RPMI8226 (cell line): ENCODE results near the gene LRRC26.
A peak's percentile ranks its signal among the peaks of the same experiment; 100 is the strongest.

ENCODE experiments used
- DNase-seq: peaks from one replicate; pipeline ENCODE4 v3.0.0-alpha.2; 2015

The LRRC26 gene, protein sequence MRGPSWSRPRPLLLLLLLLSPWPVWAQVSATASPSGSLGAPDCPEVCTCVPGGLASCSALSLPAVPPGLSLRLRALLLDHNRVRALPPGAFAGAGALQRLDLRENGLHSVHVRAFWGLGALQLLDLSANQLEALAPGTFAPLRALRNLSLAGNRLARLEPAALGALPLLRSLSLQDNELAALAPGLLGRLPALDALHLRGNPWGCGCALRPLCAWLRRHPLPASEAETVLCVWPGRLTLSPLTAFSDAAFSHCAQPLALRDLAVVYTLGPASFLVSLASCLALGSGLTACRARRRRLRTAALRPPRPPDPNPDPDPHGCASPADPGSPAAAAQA

DNA sequence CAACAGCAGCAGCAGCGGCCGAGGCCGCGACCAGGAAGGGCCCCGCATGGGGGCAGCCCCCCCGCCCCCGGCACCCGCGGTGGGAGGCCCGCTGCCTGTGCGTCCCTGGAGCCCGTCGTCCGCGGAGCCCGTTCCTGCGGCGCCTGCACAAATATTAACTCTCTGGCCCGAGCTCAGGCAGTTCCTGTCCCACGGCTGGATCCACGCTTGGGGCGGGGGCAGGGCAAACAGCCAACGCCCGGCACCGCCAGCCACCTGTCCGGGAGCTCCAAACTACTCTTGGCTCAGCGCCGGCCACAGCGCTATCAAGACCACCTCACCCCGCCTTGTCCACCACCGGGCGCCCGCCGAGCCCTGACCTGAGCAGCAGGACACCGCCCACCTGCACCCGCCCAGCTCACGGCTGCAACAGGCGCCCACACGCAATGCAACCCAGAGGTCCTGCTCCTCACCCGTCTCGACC lies at the start of gene LRRC26:
Gene LRRC26, minus strand, starts transcription at position 156 of the 463 bp plus-strand sequence. Its CDS starts 108 bp downstream, at position 48.
- DNase-seq, result peak; percentile 90

DNA sequence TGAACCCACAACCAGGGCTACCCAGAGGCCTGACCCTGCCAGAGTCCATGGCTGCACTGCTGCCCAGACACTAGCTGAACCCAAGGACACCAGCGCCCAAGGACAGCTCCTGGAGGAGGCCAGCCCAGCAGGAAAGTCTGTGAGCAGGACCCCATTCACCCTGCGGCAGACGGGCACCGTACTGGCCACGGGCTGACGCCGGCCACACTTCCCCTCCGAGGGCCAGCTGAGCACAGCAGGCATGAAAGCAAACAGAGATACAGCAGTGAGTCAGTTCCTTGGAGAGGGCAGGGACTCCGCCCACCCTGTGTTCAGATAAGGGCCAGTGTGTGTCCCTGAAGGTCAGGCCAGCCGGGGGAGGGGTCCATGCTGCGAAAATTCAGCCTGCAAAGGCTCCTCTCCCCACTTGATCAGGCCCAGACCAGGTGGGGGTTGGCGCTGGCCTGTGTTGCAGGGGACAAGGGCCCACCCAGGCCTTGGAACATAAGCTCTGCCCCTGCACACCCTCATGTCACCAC lies 49.0 kb upstream of the LRRC26 start:
- no peak for DNase-seq

DNA sequence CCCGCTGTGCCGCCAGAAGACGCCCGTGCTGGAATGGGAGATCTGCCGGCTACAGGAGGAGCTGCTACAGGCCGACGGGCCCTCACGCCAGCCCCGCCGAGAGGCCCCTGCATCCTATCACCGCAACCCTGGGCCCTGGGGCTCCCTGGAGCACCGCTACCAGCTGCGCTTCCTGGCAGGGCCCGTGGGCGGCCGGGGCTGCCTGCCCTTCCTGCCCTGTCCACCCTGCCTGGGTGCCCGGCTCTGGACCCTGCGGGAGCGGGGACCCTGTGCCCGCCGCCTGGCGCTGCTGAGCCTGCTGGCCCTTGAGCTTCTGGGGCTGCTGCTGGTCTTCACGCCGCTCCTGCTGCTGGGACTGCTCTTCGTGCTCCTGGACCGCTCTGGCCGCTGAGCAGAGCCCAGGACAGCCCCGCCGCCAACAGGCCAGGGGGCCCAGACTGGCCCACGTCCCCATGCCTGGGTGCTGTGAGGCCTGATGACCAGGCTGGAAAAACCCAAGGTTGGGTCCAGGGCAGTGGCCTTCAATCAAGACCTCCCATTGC lies 48.4 kb upstream of the LRRC26 start:
- no peak for DNase-seq

DNA sequence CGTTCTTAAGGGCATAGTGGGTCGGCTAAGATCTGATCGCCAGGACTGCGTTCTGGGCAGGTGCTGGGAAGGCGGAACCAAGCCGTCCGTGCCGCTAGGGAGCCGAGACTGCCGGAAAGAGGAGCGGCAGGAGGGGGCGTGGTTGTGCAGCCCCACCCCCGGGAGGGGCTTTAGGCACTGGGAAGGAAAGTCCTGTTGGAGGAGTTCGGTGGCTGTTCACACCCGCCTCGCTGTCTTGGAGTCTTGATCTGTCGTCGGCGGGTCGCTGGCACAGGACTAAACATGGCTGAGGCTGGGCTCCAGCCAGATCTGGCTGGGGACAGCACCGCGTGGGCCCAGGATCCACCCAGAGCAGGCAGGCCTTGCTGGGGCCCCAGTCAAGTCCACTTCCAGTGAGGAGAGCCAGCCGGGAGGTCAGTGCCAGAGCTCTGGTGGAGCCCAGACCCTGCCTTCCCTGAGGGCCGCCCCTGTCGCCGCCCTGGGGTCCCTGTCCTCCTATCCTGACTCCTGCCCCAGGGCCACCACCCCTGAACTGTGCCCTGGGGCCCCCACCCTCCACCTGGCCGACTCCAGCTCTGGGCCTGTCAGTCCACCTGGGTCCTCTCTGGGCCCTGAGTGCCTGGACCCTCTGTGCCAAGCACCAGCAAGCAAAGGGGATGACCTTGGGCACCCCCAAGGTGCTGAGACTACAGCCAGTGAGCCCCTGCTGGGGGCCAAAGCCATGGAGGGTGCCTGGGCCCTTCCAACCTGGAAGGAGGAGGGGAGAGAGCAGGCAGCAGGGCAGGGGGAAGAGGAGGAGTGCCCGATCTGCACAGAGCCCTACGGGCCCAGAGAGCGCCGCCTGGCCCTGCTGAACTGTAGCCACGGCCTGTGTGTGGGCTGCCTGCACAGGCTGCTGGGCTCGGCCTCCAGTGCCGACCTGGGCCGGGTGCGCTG lies 47.7 kb upstream of the LRRC26 start:
- no peak for DNase-seq

DNA sequence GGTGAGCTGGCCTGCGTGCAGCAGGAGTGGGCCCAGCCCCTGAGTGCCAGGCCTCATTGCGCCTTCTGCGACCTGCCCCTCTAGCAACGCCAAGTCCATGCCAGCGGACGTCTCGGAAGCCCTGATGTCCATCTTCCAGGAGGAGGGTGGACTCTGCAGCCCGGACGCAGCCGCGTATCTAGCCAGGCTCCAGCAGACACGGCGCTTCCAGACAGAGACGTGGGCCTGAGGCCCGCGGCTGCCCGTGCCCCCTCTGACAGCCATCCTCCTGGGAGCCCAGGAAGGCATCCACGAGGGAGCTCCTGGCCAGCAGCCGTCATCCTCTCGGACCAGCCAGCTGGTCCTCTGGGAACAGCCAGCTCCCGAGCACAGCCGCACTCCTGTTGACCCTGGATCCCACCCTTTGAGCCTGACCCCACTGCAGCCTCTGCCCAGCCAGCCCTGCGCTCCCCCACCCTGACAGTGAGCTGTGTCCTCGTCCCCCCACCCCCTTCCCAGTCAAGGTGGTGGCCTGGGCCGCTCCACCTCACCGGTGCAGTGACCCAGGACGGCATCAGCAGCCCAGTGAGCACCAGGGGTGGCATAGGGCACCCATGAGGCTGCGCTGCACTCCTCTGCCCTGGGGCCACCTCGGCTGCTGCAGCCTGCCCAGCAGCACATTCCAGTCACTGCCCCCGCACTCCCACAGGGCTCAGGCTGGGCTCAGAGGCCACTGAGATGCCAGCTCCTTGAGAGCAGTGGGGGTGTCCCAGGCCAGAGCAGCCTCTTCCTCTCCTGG lies 46.5 kb upstream of the LRRC26 start:
- no peak for DNase-seq

DNA sequence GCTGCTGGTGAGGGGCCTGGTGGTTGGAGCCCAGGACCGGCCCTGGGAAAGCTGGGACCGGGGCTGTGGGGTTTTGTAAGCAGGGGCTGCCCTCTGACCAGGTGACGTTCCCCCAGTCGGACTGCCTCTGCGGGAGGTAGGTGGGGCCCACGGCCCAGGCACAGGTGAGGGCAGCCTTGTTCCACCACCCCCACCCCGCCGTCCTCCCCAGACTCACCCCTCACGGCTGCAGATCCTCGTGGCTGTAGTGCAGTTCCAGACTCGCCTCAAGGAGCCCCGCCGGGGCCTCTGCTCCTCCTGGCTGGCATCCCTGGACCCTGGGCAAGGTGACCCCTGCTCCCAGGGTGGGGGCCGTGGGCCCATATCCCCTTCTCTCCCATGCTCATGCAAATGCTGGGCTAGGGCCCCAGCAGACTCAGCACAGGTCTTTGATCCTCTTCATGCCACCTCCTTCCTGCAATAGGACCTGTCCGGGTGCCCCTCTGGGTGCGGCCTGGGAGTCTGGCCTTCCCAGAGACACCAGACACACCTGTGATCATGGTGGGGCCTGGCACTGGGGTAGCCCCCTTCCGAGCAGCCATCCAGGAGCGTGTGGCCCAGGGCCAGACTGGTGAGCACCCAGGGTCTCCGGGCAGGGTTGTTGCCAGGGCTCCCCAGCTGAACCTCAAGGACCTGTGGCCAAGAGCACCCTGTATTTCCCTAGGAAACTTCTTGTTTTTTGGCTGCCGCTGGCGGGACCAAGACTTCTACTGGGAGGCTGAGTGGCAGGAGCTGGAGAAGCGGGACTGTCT lies 45.5 kb upstream of the LRRC26 start:
- DNase-seq, result no peak

DNA sequence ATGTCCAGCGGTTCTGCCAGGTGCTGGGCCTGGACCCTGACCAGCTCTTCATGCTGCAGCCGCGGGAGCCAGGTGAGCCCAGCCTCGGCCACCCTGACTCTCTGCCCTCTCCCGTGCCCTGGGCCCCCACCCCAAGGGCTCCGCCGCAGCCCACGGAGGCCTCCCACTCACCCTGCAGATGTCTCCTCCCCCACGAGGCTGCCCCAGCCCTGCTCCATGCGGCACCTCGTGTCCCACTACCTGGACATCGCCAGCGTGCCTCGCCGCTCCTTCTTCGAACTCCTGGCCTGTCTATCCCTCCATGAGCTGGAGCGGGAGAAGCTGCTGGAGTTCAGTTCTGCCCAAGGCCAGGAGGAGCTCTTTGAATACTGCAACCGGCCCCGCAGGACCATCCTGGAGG lies 44.8 kb upstream of the LRRC26 start:
- DNase-seq, result no peak

DNA sequence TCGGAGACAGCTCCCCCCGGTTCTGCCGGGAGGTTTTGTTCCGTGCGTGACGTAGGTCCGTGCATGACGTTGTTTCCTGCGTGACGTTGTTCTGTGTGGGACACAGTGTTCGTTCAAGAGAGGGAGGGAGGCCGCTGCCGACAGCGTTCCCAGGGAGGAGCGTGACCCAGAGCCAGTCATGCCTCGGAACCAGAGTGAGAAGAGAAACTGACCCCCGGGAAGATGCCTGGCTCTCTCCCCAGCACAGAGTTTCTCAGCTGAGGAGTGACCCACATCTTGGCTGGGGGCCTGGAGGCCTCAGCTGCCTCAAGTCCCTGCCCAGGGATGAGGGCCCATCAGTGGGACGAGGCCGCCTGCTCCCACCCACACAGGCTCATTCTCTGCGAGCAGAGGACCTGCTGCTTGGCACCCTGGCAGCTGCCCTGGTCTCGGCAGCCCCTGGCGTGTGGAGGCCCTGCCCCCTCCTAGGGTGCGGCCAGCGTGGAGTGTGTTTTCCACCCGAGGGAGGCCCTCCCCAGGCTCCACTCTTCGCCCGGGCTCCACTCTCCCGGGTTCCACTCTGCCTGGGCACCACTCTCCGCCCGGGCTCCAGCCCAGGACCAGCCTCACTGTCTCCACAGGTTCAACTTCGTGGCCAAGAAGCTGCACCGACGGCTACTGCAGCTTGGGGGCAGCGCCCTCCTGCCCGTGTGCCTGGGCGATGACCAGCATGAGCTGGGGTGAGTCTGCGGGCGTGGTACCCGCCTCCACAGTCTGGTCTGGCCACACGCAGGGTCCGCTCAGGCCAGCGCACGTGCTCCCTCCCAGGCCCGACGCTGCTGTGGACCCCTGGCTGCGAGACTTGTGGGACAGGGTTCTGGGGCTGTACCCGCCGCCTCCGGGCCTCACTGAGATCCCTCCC lies 43.6 kb upstream of the LRRC26 start:
- DNase-seq, result no peak

DNA sequence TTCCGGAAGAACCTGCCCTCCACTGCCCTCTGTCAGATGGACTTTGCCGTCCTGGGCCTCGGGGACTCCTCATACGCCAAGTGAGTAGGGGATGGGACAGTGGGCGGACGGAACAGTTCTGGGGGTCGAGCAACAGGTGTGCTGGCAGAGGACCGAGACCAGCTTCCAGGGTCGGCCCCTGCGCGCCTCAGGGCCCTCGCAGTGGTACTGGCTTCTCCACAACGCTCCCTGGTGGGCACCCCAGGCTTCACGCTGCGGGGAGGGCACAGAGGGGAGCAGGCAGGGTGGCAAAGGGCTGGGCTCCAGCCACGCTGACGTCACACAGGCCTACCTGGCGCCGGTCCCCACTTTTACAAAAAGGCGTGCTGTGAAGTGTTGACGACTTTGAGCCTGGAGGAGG lies 42.7 kb upstream of the LRRC26 start:
- DNase-seq, result no peak

DNA sequence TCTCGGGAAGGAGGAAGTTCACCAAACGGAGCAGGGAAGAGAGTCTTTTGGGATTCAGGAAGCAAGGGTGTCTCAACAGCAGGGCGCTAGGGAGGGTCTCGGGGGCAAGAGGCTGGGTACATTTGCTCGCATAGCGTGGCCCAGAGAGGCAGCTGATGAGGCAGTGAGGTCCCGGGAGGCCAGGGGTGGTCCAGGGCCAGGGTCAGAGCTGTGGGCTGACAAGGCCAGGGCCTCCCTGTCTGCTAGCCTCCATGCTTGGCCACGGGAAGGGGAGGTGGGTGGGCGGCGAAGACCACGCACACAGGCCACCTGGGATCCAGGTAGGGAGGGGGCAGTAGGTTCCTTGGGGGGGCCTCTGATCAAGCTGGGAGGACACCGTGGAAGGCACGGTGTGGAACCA lies 41.7 kb upstream of the LRRC26 start:
- no peak for DNase-seq

DNA sequence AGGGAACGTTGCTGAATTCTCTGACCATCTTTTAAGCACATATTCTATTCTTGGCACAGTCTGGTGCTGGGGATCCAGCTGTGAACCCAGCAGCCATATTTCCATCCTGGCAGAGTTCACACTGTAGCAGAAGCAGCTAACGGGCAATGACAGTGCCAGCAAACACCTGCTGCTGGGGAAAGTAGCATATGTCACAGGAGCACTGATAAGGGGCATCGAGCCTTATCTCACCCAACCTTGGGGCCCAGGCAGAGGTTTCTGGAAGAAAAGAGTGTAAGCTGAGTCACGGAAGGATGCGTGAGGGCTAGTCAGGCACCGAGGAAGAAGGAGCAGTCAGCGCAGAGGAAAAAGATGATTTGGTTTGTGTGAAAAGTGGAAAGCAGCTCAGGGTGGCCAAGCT lies 36.8 kb upstream of the LRRC26 start:
- DNase-seq, result no peak

DNA sequence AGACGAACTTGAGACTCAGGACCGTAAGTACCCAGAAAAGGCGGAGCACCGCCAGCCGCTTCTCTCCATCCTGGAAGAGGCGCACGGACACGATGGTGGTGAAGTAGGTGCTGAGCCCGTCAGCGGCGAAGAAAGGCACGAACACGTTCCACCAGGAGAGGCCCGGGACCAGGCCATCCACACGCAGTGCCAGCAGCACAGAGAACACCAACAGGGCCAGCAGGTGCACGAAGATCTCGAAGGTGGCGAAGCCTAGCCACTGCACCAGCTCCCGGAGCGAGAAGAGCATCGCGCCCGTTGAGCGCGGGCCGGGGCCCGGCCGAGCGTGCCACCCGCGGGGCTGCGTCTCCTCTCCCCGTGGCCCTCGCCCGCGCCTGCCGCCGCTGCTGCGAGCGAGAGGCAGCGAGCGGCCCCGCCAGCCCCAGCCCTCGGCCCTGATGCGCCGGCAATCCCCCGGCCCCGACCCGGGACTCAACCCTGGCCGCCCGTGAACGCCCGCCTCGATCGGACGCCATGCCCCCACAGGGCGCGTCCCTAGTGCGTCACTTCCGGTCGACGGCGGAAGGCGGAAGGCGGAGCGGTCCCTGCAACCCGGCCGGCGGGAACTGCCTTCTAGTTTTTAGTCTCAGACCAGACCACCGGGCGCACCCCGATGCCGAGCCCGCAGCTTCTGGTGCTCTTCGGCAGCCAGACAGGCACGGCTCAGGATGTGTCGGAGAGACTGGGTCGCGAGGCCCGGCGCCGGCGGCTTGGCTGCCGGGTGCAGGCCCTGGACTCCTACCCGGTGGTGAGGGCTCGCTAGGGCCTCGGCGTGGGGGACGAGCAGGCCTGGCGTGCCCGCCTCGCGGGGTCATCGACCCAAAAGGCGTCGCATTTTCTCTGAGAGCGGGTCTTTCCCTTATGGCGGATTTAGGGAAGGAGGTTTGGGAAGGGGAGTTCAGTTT lies 35.5 kb upstream of the LRRC26 start, which contains the start of the genes NDOR1 and TMEM203:
Gene NDOR1, plus strand, starts transcription at position 575 of the 944 bp plus-strand sequence. Its CDS starts 78 bp downstream, at position 653.
Gene TMEM203, minus strand, starts transcription at position 523 of the 944 bp plus-strand sequence. Its CDS starts 234 bp downstream, at position 289.
- DNase-seq, result peak; percentile 96

DNA sequence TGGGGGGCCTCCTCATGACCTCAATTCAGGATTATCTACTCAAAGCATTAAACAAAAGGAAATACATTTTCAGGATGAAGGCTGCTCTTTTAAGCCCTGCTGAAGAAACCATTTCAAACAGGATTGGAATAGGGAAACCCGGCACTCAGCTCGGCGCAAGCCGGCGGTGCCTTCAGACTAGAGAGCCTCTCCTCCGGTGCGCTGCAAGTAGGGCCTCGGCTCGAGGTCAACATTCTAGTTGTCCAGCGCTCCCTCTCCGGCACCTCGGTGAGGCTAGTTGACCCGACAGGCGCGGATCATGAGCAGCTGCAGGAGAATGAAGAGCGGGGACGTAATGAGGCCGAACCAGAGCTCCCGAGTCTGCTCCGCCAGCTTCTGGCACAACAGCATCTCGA lies 34.9 kb upstream of the LRRC26 start:
- DNase-seq, result no peak

DNA sequence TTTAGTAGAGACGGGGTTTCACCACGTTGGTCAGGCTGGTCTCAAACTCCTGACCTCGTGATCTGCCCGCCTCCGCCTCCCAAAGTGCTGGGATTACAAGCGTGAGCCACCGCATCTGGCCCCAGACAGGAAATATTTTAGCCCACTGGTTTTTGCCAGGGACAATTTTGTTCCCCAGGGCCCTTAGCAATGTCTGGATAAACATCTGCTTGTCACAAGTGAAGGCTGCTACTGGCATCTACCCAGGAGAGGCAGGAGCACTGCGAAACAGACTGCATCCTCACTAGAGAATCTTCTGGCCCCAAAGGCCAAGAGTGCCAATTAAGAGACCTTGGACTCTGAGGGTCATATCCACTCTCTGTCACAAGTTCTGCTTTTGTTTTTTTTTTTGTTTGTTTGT lies 33.1 kb upstream of the LRRC26 start:
- DNase-seq, result no peak

DNA sequence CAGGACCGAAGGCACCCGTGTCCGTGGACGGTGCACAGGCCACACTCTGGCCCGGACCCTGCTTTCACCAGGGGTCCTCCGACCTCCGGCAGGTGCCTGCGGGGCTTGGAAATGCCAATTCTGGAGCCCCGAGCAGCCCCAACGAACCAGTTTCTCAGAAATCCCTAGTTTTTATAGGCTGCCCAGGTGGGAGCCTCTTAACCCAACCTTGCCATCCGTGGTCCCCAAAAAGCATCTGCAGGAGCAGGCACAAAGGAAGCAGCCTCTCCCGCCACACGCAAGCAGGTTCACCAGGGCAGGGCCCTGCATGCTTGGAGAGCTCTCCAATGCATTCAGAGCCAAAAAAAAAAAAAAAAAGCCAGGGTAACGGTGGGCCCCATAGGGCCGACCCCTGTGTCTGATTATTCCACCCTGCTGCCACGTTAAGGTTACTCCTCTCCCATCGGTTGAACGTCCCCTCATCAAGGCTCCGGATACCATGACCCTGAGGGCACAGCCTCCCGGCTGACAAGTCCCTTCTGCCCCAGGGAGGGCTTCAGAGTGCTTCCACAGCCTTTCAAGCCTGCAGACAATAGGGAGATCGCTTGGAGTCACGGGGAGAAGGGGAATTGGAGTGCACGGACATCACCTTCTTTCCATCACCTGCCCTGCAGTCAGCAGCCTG lies 31.5 kb upstream of the LRRC26 start:
- no peak for DNase-seq

DNA sequence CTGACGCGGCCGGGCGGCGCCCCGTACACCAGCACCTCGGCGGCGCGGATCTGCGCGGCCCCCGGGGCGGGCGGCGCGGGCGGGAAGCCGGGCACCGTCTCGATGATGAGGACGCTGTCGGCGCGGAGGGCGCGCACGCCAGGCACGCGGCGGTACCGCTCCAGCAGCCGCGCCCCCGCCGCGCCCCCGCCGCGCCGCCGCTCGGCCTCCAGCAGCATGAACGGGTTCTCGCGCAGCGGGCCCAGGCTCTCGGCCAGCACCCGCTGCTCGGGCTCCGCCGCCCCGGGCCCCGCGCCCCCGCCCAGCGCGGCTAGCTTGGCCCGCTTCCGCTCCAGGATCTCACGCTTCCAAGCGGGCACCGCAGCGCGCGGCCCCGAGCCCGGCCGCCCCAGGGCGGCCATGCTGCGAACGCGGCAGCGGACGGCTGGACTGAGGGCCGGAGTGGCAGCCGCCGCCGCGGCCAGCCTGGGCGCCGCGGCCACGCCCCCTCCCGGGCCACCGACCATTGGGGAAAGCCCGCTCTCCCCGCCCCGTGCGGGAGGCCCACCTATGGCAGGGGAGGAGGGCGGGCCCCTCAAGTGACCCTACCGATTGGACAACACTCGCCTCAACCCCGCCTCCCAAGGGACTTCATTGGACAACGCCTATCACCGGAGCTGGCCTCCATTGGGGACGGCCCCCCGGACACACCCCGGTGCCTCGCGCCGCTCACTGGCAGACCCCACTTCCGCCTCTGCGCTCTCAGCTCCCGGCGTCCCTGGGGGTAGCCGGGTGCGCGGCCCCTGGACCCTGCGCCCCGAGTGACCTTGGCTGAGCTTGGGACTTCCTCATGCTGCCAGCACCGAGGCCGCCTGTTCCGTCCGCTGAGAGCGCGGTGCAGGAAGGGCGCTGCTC lies 30.7 kb upstream of the LRRC26 start, which contains the start of gene TPRN:
Gene TPRN, minus strand, starts transcription at position 431 of the 894 bp plus-strand sequence. Its CDS starts 30 bp downstream, at position 401.
- peak; percentile 100 for DNase-seq

DNA sequence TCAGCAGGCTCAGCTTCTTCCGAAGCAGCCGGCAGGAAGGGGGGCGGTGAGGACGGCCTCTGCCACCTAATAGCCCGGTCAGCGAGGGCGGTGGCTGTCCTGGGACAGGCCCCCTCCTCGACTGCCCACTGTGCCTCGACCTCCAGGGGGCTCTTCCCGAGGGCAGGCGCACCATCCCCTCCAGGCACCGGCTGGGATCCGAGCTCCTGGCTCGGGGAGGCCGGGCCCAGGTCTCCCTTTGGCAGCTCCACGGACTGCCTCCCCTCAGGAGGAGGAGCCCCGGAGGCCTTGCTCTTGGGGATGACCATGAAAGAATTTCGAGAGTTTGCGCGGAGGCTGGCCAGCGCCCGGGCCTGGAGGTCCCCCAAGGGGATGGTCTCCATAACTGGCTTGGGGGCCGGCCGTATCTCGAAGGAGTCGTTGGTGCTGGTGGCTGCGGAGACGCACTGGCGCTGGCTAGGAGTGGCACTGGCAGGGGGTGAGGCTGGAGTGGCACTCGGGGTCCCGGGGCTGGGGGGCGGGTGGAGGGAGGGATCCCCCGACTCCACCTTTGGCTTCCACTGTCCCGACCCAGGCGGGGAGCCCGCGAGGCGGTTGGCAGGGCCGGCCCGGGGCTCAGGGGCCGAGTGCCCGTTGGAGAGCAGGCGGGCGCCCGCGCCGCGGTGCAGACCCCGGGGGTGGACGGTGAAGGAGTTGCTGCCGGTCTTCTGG lies 29.7 kb upstream of the LRRC26 start:
- no peak for DNase-seq
